Peyer's patch (tissue), 4 donors: ENCODE data around the gene SEMA3B. TPM values are rescaled to one million over a fixed set of nuclear protein-coding genes. Genes with fewer than 3 reads are reported as not detected.
A peak's percentile ranks its signal among the peaks of the same experiment; 100 is the strongest.

Source experiments
- DNase-seq, 3 donors: peaks; one replicate each; pipeline ENCODE4 v3.0.0-alpha.2; 2017 to 2019
- H3K27ac ChIP-seq, 4 donors: fragments of 200-600 bp; sonication (generic); one replicate each; pipeline ENCODE4 v1.5.1; 2016 to 2019
- H3K27me3 ChIP-seq, 2 donors: fragments of 200-600 bp; sonication (generic); one replicate each; pipeline ENCODE4 v1.5.1; 2019
- H3K36me3 ChIP-seq, 3 donors: fragments of 200-600 bp; sonication (generic); one replicate each; pipeline ENCODE4 v1.5.1; 2016 to 2019
- H3K4me1 ChIP-seq, 4 donors: fragments of 200-600 bp; sonication (generic); one replicate each; pipeline ENCODE4 v1.5.1; 2016 to 2019
- H3K4me3 ChIP-seq, 4 donors: fragments of 200-600 bp; sonication (generic); 1 replicate in 3 of 4; 2 replicates in 1 of 4; pipeline ENCODE4 v1.5.1; 2016 to 2019; ENCODE audit warnings: mild to moderate bottlenecking in 1 of 4
- H3K9me3 ChIP-seq, 4 donors: fragments of 200-600 bp; sonication (generic); one replicate each; pipeline ENCODE4 v1.5.1; 2016 to 2019; ENCODE audit warnings: mild to moderate bottlenecking in 1 of 4
- POLR2A ChIP-seq, 2 donors: fragments of 450-650 bp; IDR thresholded peaks; one replicate each; pipeline ENCODE4 v1.5.1; 2017; ENCODE audit warnings: antibody characterized with exemption in 2 of 2, mild to moderate bottlenecking in 2 of 2, moderate library complexity in 2 of 2
- total RNA-seq, 4 donors: library from RNA; depleted of rRNA; stranded (reverse); fragments of >200 nt; gene quantifications; one replicate each; pipeline ENCODE4 v1.1.0, GENCODE V29; 2016
- TF ChIP-seq, protein P1 (sequence below), 6 experiments: fragments of 450-650 bp in 4 of 6; fragments of 200-600 bp in 2 of 6; sonication (generic) in 1 of 6; IDR thresholded peaks; one replicate each; pipeline ENCODE4 v1.5.1; 2017 to 2019; ENCODE audit warnings: antibody characterized with exemption in 6 of 6, mild to moderate bottlenecking in 3 of 6, moderate library complexity in 1 of 6

The SEMA3B gene
- total RNA-seq, 4 donors from 2014 or later, result 56.1 to 367 (median 267) TPM

DNA sequence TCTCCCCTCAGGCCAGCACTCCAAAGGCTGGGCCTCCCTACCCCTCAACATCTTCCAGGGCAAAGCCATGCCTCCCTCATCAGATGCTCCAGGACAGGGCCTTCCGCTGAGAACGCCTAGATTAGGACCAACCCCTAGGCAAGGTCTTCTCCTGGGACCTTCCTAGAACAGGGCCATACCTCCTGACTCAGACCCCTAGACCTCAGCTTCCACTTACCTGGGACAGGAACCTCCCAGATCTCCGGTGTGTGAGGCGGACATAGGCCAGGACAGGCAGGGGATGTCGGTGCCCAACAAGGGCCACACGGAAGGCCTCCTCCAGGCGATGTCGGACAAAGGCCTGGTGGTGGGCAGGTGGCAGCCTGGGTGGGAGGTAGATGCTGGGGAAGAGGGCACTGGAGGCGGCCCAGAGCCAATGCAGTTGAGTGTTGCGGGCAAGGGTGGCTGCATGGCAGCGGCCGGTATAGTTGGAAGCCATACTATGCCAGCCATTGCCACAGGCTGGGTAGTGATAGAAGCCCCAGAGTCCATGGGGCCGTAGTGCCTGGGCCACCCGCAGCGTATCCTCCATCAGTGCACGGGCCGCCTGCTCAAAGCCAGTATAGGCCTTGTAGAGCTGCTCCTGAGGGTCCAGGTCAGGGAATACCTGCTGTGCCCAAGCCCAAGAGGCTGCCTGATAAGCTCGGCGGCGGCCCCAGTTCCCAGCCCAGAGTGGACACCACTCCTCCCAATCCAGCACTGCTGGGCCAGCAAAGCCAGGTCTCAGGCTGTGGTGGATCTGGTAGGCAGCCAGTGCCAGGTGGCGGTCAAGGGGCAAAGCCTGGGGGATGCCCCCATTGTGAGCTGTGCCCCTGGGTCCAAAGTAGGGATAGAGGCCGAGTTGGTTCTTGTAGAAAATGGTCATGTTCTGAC lies 25.8 kb downstream of the SEMA3B start:
- DNase-seq, result peak in 1 of 3 donors; percentile 44
- no peaks in the 10 kb centered on the region for H3K9me3 ChIP-seq
- H3K27me3 ChIP-seq, result no peaks in the 10 kb centered on the region
- H3K4me3 ChIP-seq, result no peak overlapping the region
- peaks cover 0 to 10% (median 0%) of the 10 kb centered on the region in 3 donors for H3K36me3 ChIP-seq
- H3K27ac ChIP-seq, result no peak overlapping the region
- peaks cover 3 to 34% (median 16%) of the 10 kb centered on the region in 4 donors for H3K4me1 ChIP-seq
- TF ChIP-seq, protein P1, sequence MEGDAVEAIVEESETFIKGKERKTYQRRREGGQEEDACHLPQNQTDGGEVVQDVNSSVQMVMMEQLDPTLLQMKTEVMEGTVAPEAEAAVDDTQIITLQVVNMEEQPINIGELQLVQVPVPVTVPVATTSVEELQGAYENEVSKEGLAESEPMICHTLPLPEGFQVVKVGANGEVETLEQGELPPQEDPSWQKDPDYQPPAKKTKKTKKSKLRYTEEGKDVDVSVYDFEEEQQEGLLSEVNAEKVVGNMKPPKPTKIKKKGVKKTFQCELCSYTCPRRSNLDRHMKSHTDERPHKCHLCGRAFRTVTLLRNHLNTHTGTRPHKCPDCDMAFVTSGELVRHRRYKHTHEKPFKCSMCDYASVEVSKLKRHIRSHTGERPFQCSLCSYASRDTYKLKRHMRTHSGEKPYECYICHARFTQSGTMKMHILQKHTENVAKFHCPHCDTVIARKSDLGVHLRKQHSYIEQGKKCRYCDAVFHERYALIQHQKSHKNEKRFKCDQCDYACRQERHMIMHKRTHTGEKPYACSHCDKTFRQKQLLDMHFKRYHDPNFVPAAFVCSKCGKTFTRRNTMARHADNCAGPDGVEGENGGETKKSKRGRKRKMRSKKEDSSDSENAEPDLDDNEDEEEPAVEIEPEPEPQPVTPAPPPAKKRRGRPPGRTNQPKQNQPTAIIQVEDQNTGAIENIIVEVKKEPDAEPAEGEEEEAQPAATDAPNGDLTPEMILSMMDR (IDR thresholded peaks at IDR 0.05), result no peak
- no peak for TF ChIP-seq POLR2A (IDR thresholded peaks at IDR 0.05)

DNA sequence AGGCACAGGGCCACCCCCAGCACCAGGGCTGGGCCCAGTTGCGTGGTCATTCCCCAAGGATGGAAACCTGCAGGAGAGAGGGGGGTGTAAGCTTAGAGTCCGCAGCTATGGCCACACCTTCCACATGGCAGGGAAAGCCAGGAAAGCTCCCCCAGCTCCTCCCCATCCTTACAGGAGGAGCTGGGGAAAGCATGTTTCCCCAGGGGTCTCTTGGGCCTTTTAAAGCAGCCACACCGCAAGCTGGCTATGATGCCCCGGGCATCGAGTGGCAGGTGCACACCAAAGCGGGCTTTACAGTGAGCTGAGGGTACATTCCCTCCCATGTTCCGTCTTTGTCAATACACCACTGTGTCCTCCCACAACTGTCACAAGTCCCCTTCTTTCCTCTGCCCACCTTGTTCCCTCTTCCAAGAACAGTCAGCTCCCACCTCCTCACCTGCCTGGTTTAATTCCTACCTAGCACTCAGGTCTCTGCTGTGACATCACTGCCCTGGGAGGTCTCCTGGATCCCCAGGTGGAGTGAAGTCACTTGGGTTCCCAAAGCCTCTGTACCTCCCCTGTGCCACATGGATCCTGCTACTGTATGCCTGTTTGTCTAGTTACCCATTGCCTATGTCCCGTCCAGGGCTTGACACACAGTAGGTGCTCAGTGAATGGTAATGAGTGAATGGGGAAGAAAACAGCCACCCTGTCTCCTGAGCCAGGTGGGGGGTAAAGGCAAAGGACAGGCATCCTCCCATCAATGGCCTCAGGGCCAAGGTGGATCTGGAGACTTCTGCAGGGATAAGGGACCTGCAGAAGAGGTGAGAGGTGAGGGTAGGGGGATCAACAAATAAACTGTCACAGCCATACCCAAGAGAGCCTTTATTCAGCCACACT lies 26.8 kb downstream of the SEMA3B start:
- no peak overlapping the region for H3K27ac ChIP-seq
- no peak for DNase-seq
- H3K4me3 ChIP-seq, result no peak overlapping the region
- H3K4me1 ChIP-seq, result peaks cover 3 to 38% (median 16%) of the 10 kb centered on the region in 4 donors
- no peaks in the 10 kb centered on the region for H3K9me3 ChIP-seq
- H3K36me3 ChIP-seq, result peaks cover 0 to 3% (median 0%) of the 10 kb centered on the region in 3 donors
- no peak for TF ChIP-seq POLR2A (IDR thresholded peaks at IDR 0.05)
- TF ChIP-seq, protein P1 (IDR thresholded peaks at IDR 0.05), result no peak
- no peaks in the 10 kb centered on the region for H3K27me3 ChIP-seq

- H3K9me3 ChIP-seq, result no peaks in the 10 kb centered on the region
- TF ChIP-seq POLR2A (IDR thresholded peaks at IDR 0.05), result no peak
- TF ChIP-seq, protein P1 (IDR thresholded peaks at IDR 0.05), result no peak
- peaks cover 3 to 34% (median 13%) of the 10 kb centered on the region in 4 donors for H3K4me1 ChIP-seq
- no peaks in the 10 kb centered on the region for H3K27me3 ChIP-seq
- peaks cover 0 to 3% (median 0%) of the 10 kb centered on the region in 3 donors for H3K36me3 ChIP-seq
- H3K27ac ChIP-seq, result no peak overlapping the region
- no peak overlapping the region for H3K4me3 ChIP-seq
- DNase-seq, result peak in 1 of 3 donors; percentile 42
Measured at GRCh38 chr3:50296721-50297383, 27.9 kb downstream of the SEMA3B start.

DNA sequence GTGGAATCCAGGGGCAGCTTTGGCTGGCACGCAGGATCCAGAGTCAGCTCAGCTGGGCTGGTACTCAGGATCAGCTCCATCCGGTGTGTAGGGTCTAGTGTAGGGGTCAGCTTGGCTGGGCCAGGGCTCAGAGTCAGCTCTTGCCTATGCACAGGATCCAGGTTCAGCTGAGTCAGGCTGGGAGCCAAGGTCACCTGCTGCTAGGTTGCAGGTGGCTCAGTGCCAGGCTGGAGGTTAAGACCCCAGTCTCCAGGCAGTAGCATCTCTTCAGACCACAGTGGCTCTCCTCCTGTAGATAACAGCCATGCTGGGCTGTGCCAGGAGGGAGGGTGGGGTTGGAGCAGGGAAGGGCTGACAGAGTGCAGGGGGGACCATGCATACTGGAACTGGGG lies 28.4 kb downstream of the SEMA3B start:
- Histone ChIP-seq H3K27ac (no peak overlapping the region), H3K4me1 (peaks cover 3 to 34% (median 11%) of the 10 kb centered on the region in 4 donors), H3K9me3 (no peaks in the 10 kb centered on the region), H3K4me3 (no peak overlapping the region), H3K36me3 (peaks cover 0 to 3% (median 0%) of the 10 kb centered on the region in 3 donors), H3K27me3 (no peaks in the 10 kb centered on the region)
- TF ChIP-seq, protein P1 (IDR thresholded peaks at IDR 0.05), result no peak
- TF ChIP-seq POLR2A (IDR thresholded peaks at IDR 0.05), result no peak
- DNase-seq, result peak in 2 of 3 donors; percentile 53 to 56
